Sciatic nerve (tissue), 2 donors: ENCODE measurements around the gene FOXI1. TPM values are rescaled to one million over a fixed set of nuclear protein-coding genes. Genes with fewer than 3 reads are reported as not detected.
A peak's percentile ranks its signal among the peaks of the same experiment; 100 is the strongest.
"Not testable (repeated sequence)": the region's sequence is repeated elsewhere in the genome, so short reads cannot be mapped to it uniquely, and the experiment has no call there.

Source experiments
- ATAC-seq: fragments of 200-7000 bp; cut with Tn5 transposase; one replicate; pipeline ENCODE4 v1.9.1; 2020; ENCODE audit warnings: mild to moderate bottlenecking, moderate library complexity
- DNase-seq: peaks from one replicate; pipeline ENCODE4 v3.0.0-alpha.2; 2020; ENCODE audit warnings: low spot score
- intact Hi-C: fragments of 100-400 bp; cut with DNase I; formaldehyde crosslinking; loops from one replicate; pipeline ENCODE4 v1.14.2; 2022
- total RNA-seq: library from RNA; stranded (reverse); fragmentation: NEBNext Ultra II Directional; extraction: Animal tissue kit (Norgen Biotek cat#: 25700); gene quantifications from one replicate; pipeline ENCODE4 v1.2.1, GENCODE V29; 2021
- donor health status: DM: no; HTN: no; CAD: no.
- donor health status: DM: no; HTN: no; CAD: no.

FOXI1 gene
- total RNA-seq, 1 donor from 2014 or later: not detected

DNA sequence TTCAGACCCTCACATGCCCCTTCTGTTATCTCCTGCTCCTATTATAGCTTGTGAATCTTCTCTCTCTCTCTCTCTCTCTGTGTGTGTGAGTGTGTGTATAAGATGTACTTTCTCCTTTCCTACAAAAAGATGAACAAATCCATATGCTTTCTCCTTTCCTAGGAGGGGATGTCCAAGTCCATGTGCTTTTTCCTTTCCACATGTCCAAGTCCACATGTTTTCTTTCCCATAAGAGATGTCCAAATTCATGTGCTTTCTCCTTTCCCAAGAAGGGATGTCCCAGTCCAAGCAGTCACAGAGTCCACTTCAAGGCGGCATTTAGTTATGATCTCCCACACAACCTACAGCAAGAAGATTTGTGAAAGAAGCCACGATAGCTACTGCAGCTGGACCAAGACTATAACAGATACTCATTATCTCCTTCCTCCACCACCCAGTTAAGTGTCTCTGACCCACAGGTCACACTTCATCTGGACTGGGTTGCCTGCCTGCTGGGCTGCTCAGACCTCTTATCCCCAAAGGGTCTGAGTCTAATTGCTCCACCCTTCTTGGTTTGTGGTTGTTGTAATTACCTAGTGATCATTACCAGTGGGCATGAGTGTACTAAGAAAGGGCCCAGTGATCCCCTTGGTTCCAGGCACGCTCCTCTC is 18.4 kb upstream of the FOXI1 start:
- DNase-seq (peak; percentile 28), ATAC-seq (no peak)
- intact Hi-C loops: no loop called here

- ATAC-seq (no peak), DNase-seq (no peak)
- intact Hi-C loops: no loop called here
Observed at GRCh38 chr5:170092455-170093101, 13.1 kb upstream of the FOXI1 start.

- intact Hi-C loops, DNase-seq, ATAC-seq: not testable (repeated sequence)
Observed at GRCh38 chr5:170094329-170094728, 11.4 kb upstream of the FOXI1 start.

DNA sequence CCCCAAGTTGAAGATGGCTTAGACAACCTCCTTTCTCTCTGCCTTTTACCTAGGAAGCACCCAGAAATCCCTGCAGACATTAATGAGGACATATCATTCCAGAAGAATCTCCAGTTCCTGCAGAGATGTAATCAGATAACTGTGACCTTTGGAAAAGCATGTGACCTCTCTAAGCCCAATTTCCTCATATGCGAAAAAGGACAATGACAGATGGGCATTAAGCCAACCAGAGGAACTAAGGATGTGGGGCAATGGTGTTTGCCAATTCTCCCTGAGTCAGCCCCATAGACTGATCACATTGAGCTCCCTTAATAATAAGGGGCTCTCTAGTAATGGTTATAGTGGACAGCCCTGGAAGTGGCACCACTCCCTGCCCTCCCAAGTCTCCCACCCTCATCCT is 10.1 kb upstream of the FOXI1 start:
- intact Hi-C loops: no loop called here
- DNase-seq (no peak), ATAC-seq (no peak)

DNA sequence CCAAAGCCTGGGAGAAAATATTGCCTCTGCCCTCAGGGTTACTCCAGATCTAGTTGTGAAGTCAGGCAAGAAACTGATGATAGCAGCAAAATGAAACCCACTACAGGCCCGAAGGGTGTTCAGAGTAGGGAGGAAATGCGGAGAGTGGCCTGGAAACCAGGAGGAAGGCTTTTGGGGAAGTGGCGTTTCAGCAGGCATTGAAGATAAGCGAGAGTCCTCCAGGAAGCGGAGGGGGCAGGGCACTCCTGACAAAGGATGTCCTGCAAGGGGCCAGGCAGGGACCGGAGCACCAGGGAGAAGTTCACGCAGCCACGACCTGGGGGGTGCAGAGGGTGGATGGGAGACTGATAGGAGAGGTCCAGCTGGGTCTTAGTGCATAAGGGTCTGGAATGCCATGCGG is 7.8 kb upstream of the FOXI1 start:
- DNase-seq (no peak), ATAC-seq (no peak)
- intact Hi-C loops: no loop called here

GRCh38 chr5:170100066-170100943 is 5.4 kb upstream of the FOXI1 start:
- intact Hi-C loops: no loop called here
- DNase-seq (peak; percentile 85), ATAC-seq (peak; percentile 80)

DNA sequence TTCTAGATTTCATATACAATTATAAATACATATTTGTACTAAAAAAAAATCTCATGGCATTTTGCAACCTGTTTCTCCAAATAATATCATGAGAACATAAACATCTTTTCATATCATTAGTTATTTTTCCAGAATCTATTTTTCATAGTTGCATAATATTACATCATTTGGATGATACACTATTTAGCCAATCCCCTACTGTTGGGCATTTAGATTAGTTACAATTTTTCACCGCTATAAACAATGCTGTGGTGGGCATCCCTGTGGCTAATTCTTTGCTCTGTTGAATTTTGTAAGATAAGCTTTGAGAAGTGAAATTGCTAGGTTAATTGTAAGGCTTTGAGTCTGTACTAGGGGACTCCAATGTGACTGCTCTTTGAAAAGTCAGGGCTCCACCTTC is 2.2 kb upstream of the FOXI1 start:
- no peak for ATAC-seq
- no peak for DNase-seq
- intact Hi-C loops: no loop called here

GRCh38 chr5:170104299-170104698 is 1.4 kb upstream of the FOXI1 start:
- DNase-seq (no peak), ATAC-seq (no peak)
- intact Hi-C loops: no loop called here

DNA sequence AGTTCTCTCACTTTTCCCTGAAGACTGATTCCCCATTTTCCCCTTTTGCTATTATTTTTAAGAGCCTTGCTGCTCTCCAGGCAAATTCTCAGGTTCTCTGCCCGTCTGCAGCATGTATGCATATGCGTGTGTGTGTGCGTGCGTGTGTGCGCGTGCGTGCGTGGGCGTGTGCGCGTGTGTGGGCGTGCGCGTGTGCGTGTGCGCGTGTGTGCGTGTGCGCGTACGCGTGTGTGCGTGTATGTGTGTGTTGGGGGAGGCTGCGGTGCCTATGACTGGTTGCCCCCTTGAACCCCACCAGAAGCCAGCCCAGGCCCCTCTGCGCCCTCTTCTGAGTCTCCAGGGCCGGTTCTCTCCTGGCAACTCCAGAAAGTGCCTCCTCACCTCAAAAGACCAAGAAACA is 987 bp upstream of the FOXI1 start:
- ATAC-seq (no peak), DNase-seq (no peak)
- intact Hi-C loops: no loop called here

- no peak for DNase-seq
- no peak for ATAC-seq
- intact Hi-C loops: no loop called here
Observed at GRCh38 chr5:170107674-170108073, 2.0 kb downstream of the FOXI1 start.

DNA sequence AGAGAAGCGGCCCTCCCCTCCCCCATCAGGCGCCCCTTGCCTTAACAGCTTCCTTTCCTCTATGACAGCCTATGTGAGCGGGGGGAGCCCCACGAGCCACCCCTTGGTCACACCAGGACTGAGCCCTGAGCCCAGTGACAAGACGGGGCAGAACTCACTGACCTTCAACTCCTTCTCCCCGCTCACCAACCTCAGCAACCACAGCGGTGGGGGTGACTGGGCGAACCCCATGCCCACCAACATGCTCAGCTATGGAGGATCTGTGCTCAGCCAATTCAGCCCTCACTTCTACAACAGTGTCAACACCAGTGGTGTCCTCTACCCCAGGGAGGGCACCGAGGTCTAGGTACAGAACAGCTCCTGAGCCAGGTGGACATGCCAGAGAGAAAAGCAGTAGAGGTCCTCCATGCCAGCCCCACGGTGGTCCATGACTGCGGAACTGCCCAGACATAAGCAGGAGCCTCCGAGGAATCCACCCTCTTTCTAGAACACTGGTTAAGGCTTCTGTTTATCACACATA is 2.6 kb downstream of the FOXI1 start:
- DNase-seq (no peak), ATAC-seq (no peak)
- intact Hi-C loops: no loop called here

- DNase-seq (no peak), ATAC-seq (no peak)
- intact Hi-C loops: no loop called here
Observed at GRCh38 chr5:170109059-170110031, 3.6 kb downstream of the FOXI1 start.

DNA sequence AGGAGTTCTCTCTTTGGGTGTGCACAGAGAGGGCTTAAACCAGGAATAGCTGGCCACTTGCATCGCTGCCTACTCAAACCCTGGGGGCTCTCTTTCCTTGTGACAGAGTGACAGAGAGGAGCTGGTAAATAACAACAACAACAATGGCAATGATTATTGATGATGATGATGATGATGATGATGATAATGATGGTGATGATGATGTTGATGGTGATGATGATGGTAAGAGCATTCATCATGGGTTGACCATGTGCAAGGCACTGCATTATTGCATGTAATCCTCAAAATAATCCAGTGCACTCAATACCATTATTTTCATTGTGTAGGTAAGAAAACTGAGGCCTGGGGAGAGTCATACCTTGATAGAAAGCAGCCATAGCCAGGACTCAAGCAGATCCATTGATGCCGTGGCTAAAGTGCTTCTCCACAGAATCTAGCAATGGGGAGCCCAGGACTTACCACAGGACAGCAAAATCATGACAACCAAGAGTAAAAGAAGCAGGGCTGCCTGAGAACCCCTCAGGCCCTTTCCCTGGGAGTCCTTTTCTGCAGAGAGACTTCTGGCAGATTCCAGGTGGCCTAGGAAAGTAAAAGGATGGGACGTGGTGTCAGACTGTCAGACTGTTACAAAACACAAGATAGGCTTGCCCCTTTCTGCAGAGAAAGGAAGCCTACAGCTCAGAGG is 4.8 kb downstream of the FOXI1 start:
- ATAC-seq (no peak), DNase-seq (no peak)
- intact Hi-C loops: no loop called here

GRCh38 chr5:170111088-170111785 is 5.5 kb downstream of the FOXI1 start:
- DNase-seq (no peak), ATAC-seq (no peak)
- intact Hi-C loops: no loop called here

- ATAC-seq (no peak), DNase-seq (no peak)
- intact Hi-C loops: no loop called here
Observed at GRCh38 chr5:170112876-170113521, 7.3 kb downstream of the FOXI1 start.

- ATAC-seq (no peak), DNase-seq (no peak)
- intact Hi-C loops: no loop called here
Observed at GRCh38 chr5:170113522-170113900, 7.8 kb downstream of the FOXI1 start.

DNA sequence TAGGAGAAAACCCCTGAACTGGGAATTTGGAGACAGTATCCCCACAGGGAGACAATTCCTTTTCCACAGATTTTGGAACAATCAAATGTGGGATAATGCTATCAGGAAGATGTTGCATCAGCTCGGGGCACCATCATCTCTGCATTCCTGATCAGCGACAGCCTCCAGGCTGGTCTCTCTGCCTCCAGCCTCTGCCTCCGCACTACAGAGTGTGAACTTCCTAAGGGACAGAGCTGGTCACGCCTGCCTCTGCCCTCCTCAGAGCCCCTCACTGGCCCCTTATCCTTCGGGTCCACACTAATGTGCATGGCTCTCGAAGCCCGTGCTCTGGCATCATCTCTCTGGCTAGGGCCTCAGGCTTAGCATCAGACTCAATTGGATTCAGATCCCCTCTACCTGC is 8.6 kb downstream of the FOXI1 start:
- ATAC-seq (no peak), DNase-seq (no peak)
- intact Hi-C loops: no loop called here
